Fibroblast of villous mesenchyme (primary cell): Measurements from ENCODE around the gene PGAM1. TPM values are rescaled to one million over a fixed set of nuclear protein-coding genes. Genes with fewer than 3 reads are reported as not detected.

Source experiments
- DNase-seq: peaks from one replicate; pipeline ENCODE4 v3.0.0-alpha.2; 2010; ENCODE audit warnings: low read depth
- H3K4me3 ChIP-seq: 2 replicates; pipeline ENCODE4 v1.5.1; 2011; ENCODE audit warnings: low read depth, mild to moderate bottlenecking, low read length
- total RNA-seq: library from RNA; depleted of rRNA; stranded (reverse); fragments of >200 nt; gene quantifications from 2 replicates; pipeline ENCODE4 v1.2.3, GENCODE V29; 2012
- TF ChIP-seq, protein P1 (sequence below): IDR thresholded peaks from 2 replicates; pipeline ENCODE4 v1.5.1; 2012; ENCODE audit warnings: low read depth, mild to moderate bottlenecking, low read length; ENCODE audit not compliant: insufficient read depth

Gene PGAM1
- 378 and 443 TPM in 2 replicates for total RNA-seq

- peak; percentile 96 for DNase-seq
- H3K4me3 ChIP-seq: peak within 1 kb of the TSS; percentile 93
- TF ChIP-seq, protein P1, sequence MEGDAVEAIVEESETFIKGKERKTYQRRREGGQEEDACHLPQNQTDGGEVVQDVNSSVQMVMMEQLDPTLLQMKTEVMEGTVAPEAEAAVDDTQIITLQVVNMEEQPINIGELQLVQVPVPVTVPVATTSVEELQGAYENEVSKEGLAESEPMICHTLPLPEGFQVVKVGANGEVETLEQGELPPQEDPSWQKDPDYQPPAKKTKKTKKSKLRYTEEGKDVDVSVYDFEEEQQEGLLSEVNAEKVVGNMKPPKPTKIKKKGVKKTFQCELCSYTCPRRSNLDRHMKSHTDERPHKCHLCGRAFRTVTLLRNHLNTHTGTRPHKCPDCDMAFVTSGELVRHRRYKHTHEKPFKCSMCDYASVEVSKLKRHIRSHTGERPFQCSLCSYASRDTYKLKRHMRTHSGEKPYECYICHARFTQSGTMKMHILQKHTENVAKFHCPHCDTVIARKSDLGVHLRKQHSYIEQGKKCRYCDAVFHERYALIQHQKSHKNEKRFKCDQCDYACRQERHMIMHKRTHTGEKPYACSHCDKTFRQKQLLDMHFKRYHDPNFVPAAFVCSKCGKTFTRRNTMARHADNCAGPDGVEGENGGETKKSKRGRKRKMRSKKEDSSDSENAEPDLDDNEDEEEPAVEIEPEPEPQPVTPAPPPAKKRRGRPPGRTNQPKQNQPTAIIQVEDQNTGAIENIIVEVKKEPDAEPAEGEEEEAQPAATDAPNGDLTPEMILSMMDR: peak; percentile 47
Observed at GRCh38 chr10:97425964-97426775, at the start of gene PGAM1. Gene PGAM1 (plus strand): TSS chr10:97426191. CDS start chr10:97426308, 117 bp downstream.

GRCh38 chr10:97376413-97376812, 49.6 kb upstream of the PGAM1 start:
- DNase-seq: no peak
- H3K4me3 ChIP-seq: no peak overlapping the region
- TF ChIP-seq, protein P1: no peak

GRCh38 chr10:97378933-97379921, 46.8 kb upstream of the PGAM1 start:
- TF ChIP-seq, protein P1: no peak

DNA sequence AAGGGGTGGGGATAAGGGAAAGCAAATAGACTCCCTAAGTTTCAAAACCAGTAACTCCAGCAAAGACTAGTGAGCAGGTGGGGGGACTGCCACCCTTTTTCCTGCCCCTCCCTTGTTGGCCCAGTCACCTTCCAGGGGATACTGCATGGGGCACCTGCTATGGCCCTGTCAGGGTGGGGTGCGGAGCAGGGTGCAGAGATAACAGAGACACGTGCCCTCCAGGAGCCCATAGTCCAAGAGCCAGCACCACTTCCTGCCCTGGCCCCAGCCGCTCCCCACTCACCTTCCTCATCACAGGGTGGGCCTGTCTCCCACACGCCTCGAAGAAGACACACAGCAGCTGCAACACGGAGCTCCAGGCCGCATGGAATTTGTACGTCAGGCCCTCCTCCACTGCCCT, 45.5 kb upstream of the PGAM1 start:
- TF ChIP-seq, protein P1: no peak
- no peak for DNase-seq
- H3K4me3 ChIP-seq: no peak overlapping the region

More at GRCh38 chr10:97378933-97379921, 46.8 kb upstream of the PGAM1 start:
- H3K4me3 ChIP-seq: no peak overlapping the region
- DNase-seq: no peak

DNA sequence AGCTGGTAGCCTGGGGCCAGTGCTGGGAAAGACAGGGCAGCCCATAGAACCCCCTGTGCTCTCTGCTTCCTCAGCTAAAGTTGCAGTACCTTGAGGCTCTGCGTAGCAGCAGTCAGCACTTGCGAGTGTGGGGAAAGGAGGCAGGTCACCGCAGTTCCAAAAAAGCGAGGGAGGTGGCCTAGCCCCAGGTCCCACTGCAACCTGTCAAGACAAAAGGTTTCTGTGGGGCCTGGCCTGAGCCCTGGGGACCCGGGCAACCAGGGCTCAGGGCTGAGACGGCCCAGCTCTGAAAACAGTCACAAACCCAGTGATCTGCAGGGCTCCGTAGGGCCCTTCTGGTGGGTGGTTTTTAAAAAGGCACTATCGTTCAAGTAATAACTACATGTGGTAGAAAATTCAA, 44.4 kb upstream of the PGAM1 start:
- no peak for DNase-seq
- no peak overlapping the region for H3K4me3 ChIP-seq
- TF ChIP-seq, protein P1: no peak

- TF ChIP-seq, protein P1: no peak
- no peak overlapping the region for H3K4me3 ChIP-seq
- DNase-seq: no peak
Observed at GRCh38 chr10:97383159-97383558, 42.8 kb upstream of the PGAM1 start.
